Endothelial cell (in vitro differentiated cells): Measurements from ENCODE around the gene NHLRC3. TPM values are rescaled to one million over a fixed set of nuclear protein-coding genes. Genes with fewer than 3 reads are reported as not detected.

Experiments
- DNase-seq: peaks from one replicate; pipeline ENCODE4 v3.0.0; 2021; ENCODE audit warnings: low spot score
- H3K27ac Mint-ChIP-seq: one replicate; pipeline ENCODE4 v1.8.0; 2021; ENCODE audit warnings: mixed read lengths, inconsistent platforms; ENCODE audit not compliant: unreplicated experiment
- H3K27me3 Mint-ChIP-seq: one replicate; pipeline ENCODE4 v1.8.0; 2021; ENCODE audit warnings: mild to moderate bottlenecking, moderate library complexity, mixed read lengths, inconsistent platforms; ENCODE audit not compliant: unreplicated experiment
- H3K36me3 Mint-ChIP-seq: one replicate; pipeline ENCODE4 v1.8.0; 2021; ENCODE audit warnings: mild to moderate bottlenecking, low read depth, mixed read lengths, inconsistent platforms; ENCODE audit not compliant: unreplicated experiment
- H3K4me1 Mint-ChIP-seq: one replicate; pipeline ENCODE4 v1.8.0; 2021; ENCODE audit warnings: mild to moderate bottlenecking, mixed read lengths, inconsistent platforms; ENCODE audit not compliant: unreplicated experiment
- H3K4me3 Mint-ChIP-seq: one replicate; pipeline ENCODE4 v1.8.0; 2021; ENCODE audit warnings: mild to moderate bottlenecking, mixed read lengths, inconsistent platforms; ENCODE audit not compliant: unreplicated experiment
- H3K9me3 Mint-ChIP-seq: one replicate; pipeline ENCODE4 v1.8.0; 2021; ENCODE audit warnings: mixed read lengths, inconsistent platforms; ENCODE audit not compliant: unreplicated experiment
- CTCF ChIP-seq: fragments of 200-600 bp; sonication (generic); IDR thresholded peaks from one replicate; pipeline ENCODE4 v1.5.0; 2021; ENCODE audit warnings: antibody characterized with exemption; ENCODE audit not compliant: unreplicated experiment
- total RNA-seq: library from RNA; stranded (reverse); fragmentation: NEBNext Ultra II Directional; extraction: Animal tissue kit (Norgen Biotek cat#: 25700); gene quantifications from one replicate; pipeline ENCODE4 v1.2.1, GENCODE V29; 2021; ENCODE audit not compliant: unreplicated experiment

NHLRC3 gene
- total RNA-seq, 1 donor from 2014 or later, result 26.9 TPM

GRCh38 chr13:39039041-39039440 lies 785 bp downstream of the NHLRC3 start:
- Mint-ChIP-seq H3K27ac (peak overlapping the region; percentile 78), H3K4me1 (peaks cover 29% of the 10 kb centered on the region), H3K27me3 (peaks cover 2% of the 10 kb centered on the region), H3K36me3 (peaks cover under 1% of the 10 kb centered on the region), H3K4me3 (peak overlapping the region; percentile 98), H3K9me3 (no peaks in the 10 kb centered on the region)
- no peak for TF ChIP-seq CTCF
- no peak for DNase-seq

- Mint-ChIP-seq H3K36me3 (peaks cover 4% of the 10 kb centered on the region), H3K4me1 (peaks cover 22% of the 10 kb centered on the region), H3K9me3 (no peaks in the 10 kb centered on the region), H3K27ac (no peak overlapping the region), H3K4me3 (no peak overlapping the region), H3K27me3 (peaks cover 2% of the 10 kb centered on the region)
- DNase-seq, result no peak
- no peak for TF ChIP-seq CTCF
Measured at GRCh38 chr13:39040206-39040605, 1.9 kb downstream of the NHLRC3 start.

GRCh38 chr13:39044536-39044935 lies 6.3 kb downstream of the NHLRC3 start:
- no peak for TF ChIP-seq CTCF
- Mint-ChIP-seq H3K4me1 (peaks cover 4% of the 10 kb centered on the region), H3K9me3 (no peaks in the 10 kb centered on the region), H3K27me3 (no peaks in the 10 kb centered on the region), H3K4me3 (no peak overlapping the region), H3K36me3 (peaks cover 4% of the 10 kb centered on the region), H3K27ac (no peak overlapping the region)
- DNase-seq, result no peak

- peak; percentile 19 for DNase-seq
- peaks cover 4% of the 10 kb centered on the region for H3K4me1 Mint-ChIP-seq
- no peak overlapping the region for H3K4me3 Mint-ChIP-seq
- no peak overlapping the region for H3K27ac Mint-ChIP-seq
- no peak for TF ChIP-seq CTCF
- no peaks in the 10 kb centered on the region for H3K9me3 Mint-ChIP-seq
- no peaks in the 10 kb centered on the region for H3K27me3 Mint-ChIP-seq
- peaks cover 4% of the 10 kb centered on the region for H3K36me3 Mint-ChIP-seq
Measured at GRCh38 chr13:39047560-39047959, 9.3 kb downstream of the NHLRC3 start.

GRCh38 chr13:39048806-39049205 lies 10.6 kb downstream of the NHLRC3 start:
- peaks cover 4% of the 10 kb centered on the region for H3K36me3 Mint-ChIP-seq
- H3K27me3 Mint-ChIP-seq, result no peaks in the 10 kb centered on the region
- H3K9me3 Mint-ChIP-seq, result no peaks in the 10 kb centered on the region
- peaks cover 4% of the 10 kb centered on the region for H3K4me1 Mint-ChIP-seq
- no peak overlapping the region for H3K4me3 Mint-ChIP-seq
- no peak for DNase-seq
- no peak overlapping the region for H3K27ac Mint-ChIP-seq
- TF ChIP-seq CTCF, result no peak
